A673 (cell line): Measurements from ENCODE around the gene VAV3. TPM values are rescaled to one million over a fixed set of nuclear protein-coding genes. Genes with fewer than 3 reads are reported as not detected.

Experiments
- BruUV-seq: library from RNA; stranded (reverse); fragments of 400-500 nt; replicated peaks from 2 replicates; lab custom pipeline; 2021; lab: Mats Ljungman, UMichigan
- CTCF ChIA-PET: fragments of 300-600 bp; sonication (Branson Sonifier 250); formaldehyde crosslinking; loops from one replicate; lab custom pipeline; 2022; ENCODE audit warnings: antibody characterized with exemption; lab: Charles Lee
- POLR2A ChIA-PET: fragments of 300-600 bp; sonication (Branson Sonifier 250); formaldehyde crosslinking; loops from one replicate; lab custom pipeline; 2022; ENCODE audit warnings: antibody characterized with exemption; ENCODE audit not compliant: low non-redundant PET; lab: Charles Lee
- DNase-seq: peaks from one replicate; pipeline ENCODE4 v3.0.0-alpha.2; 2015; ENCODE audit warnings: low spot score
- H3K27ac ChIP-seq: fragments of 200-600 bp; sonication (generic); 2 replicates; pipeline ENCODE4 v1.5.1; 2016; ENCODE audit warnings: mixed run types, low read depth, mild to moderate bottlenecking, mixed read lengths, antibody characterized with exemption, low read length; ENCODE audit not compliant: poor library complexity, severe bottlenecking
- H3K27me3 ChIP-seq: fragments of 200-600 bp; sonication (generic); replicated peaks from 2 replicates; pipeline ENCODE4 v1.6.1; 2017; ENCODE audit warnings: mixed run types, low read depth, mild to moderate bottlenecking, mixed read lengths, antibody characterized with exemption, low read length; ENCODE audit not compliant: insufficient read depth, poor library complexity
- H3K36me3 ChIP-seq: fragments of 200-600 bp; sonication (generic); 2 replicates; pipeline ENCODE4 v1.6.1; 2016; ENCODE audit warnings: mixed run types, mild to moderate bottlenecking, mixed read lengths, antibody characterized with exemption, low read length; ENCODE audit not compliant: insufficient read depth, poor library complexity, severe bottlenecking
- H3K4me1 ChIP-seq: fragments of 200-600 bp; sonication (generic); 2 replicates; pipeline ENCODE4 v1.6.1; 2017; ENCODE audit warnings: mixed run types, mild to moderate bottlenecking, mixed read lengths, antibody characterized with exemption, low read length; ENCODE audit not compliant: insufficient read depth, poor library complexity, severe bottlenecking
- H3K4me3 ChIP-seq: fragments of 200-600 bp; sonication (generic); 2 replicates; pipeline ENCODE4 v1.5.1; 2016; ENCODE audit warnings: low read depth, mixed run types, mild to moderate bottlenecking, mixed read lengths, low read length; ENCODE audit not compliant: poor library complexity, severe bottlenecking
- H3K9me3 ChIP-seq: fragments of 200-600 bp; sonication (generic); 2 replicates; pipeline ENCODE4 v1.6.1; 2016; ENCODE audit warnings: mixed run types, low read depth, mild to moderate bottlenecking, mixed read lengths, antibody characterized with exemption, low read length; ENCODE audit not compliant: poor library complexity, severe bottlenecking
- CTCF ChIP-seq: fragments of 300-800, 200-600 bp; sonication (generic); conservative IDR thresholded peaks from 2 replicates; pipeline ENCODE4 v1.5.1; 2017; ENCODE audit warnings: low read depth, mild to moderate bottlenecking, antibody characterized with exemption, low read length, moderate library complexity, mixed read lengths
- EZH2 ChIP-seq: fragments of 200-600 bp; sonication (generic); IDR thresholded peaks from 2 replicates; pipeline ENCODE4 v1.6.1; 2017; ENCODE audit warnings: borderline replicate concordance, low read depth, mild to moderate bottlenecking, mixed read lengths, antibody characterized with exemption, low read length; ENCODE audit not compliant: poor library complexity, severe bottlenecking
- intact Hi-C: fragments of 100-400 bp; cut with micrococcal nuclease; formaldehyde crosslinking; loops from one replicate; pipeline ENCODE4 v1.10.0; 2022; ENCODE audit not compliant: unreplicated experiment
- total RNA-seq: library from RNA; stranded (reverse); gene quantifications from 2 replicates; pipeline ENCODE4 v1.2.3, GENCODE V29; 2021

VAV3 gene
- total RNA-seq, 1 experiment from 2014 or later, result 0.30 TPM

DNA sequence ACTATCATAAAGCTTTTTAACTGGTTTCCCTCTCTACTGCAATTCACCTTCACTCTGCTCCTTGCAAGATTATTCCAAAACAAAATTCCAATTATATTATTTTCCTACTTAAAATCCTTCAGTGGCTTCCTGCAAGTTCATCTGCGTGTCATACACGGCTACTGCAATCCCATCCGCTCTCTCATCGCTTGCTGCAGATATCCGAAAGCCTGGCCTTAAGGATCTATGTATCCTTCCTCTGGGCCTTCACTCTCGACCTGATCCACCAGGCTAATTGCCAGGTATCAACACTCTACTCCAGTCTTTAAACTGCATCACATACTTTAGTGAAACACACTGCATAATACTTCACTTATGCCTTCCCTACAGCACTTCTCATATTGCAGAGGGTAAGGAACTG, 44.0 kb downstream of the VAV3 start:
- no peaks in the 10 kb centered on the region for H3K27me3 ChIP-seq
- no peaks in the 10 kb centered on the region for H3K9me3 ChIP-seq
- H3K36me3 ChIP-seq, result no peaks in the 10 kb centered on the region
- no peaks in the 10 kb centered on the region for H3K4me1 ChIP-seq
- H3K27ac ChIP-seq, result no peak overlapping the region
- ChIA-PET CTCF (no interaction called here), POLR2A (no interaction called here)
- no peak for DNase-seq
- no peak overlapping the region for H3K4me3 ChIP-seq
- TF ChIP-seq EZH2 (no peak), CTCF (no peak)
- intact Hi-C loops, result no loop called here
- BruUV-seq, result no TSS peak

- TF ChIP-seq CTCF, result no peak
- TF ChIP-seq EZH2, result no peak
- Histone ChIP-seq H3K27me3 (no peaks in the 10 kb centered on the region), H3K4me1 (no peaks in the 10 kb centered on the region), H3K9me3 (no peaks in the 10 kb centered on the region), H3K36me3 (no peaks in the 10 kb centered on the region), H3K4me3 (no peak overlapping the region), H3K27ac (no peak overlapping the region)
- DNase-seq, result no peak
- intact Hi-C loops, result no loop called here
- POLR2A ChIA-PET, result no interaction called here
- no TSS peak for BruUV-seq
- CTCF ChIA-PET, result no interaction called here
Observed at GRCh38 chr1:107920561-107920960, 44.4 kb downstream of the VAV3 start.

- ChIA-PET POLR2A (no interaction called here), CTCF (no interaction called here)
- no peaks in the 10 kb centered on the region for H3K27me3 ChIP-seq
- intact Hi-C loops, result no loop called here
- H3K9me3 ChIP-seq, result no peaks in the 10 kb centered on the region
- BruUV-seq, result no TSS peak
- no peak overlapping the region for H3K27ac ChIP-seq
- TF ChIP-seq EZH2 (no peak), CTCF (no peak)
- DNase-seq, result no peak
- H3K4me1 ChIP-seq, result no peaks in the 10 kb centered on the region
- H3K36me3 ChIP-seq, result no peaks in the 10 kb centered on the region
- no peak overlapping the region for H3K4me3 ChIP-seq
Observed at GRCh38 chr1:107919953-107920352, 45.0 kb downstream of the VAV3 start.
